HepG2 (cell line): ENCODE measurements around the gene NATD1. TPM values are rescaled to one million over a fixed set of nuclear protein-coding genes. Genes with fewer than 3 reads are reported as not detected.

Experiments used
- CBFB ChIP-seq: sonication (generic); formaldehyde crosslinking; IDR thresholded peaks from 2 replicates; pipeline ENCODE4 v1.4.0; 2020; ENCODE audit warnings: missing genetic modification reagents
- CHD2 ChIP-seq: IDR thresholded peaks from 2 replicates; pipeline ENCODE4 v1.6.1; 2011; ENCODE audit warnings: low read depth, low read length, improper control_type of control experiment
- HDAC1 ChIP-seq: sonication (generic); formaldehyde crosslinking; IDR thresholded peaks from 2 replicates; pipeline ENCODE4 v1.5.1; 2020; ENCODE audit warnings: mild to moderate bottlenecking, missing genetic modification reagents
- HNRNPUL1 ChIP-seq: fragments of 200-400 bp; formaldehyde crosslinking; IDR thresholded peaks from 2 replicates; pipeline ENCODE4 v1.6.1; 2017; ENCODE audit warnings: low read depth, mild to moderate bottlenecking, low read length, moderate library complexity
- HOXA5 ChIP-seq: sonication (generic); formaldehyde crosslinking; IDR thresholded peaks from 2 replicates; pipeline ENCODE4 v1.4.0; 2020; ENCODE audit warnings: missing genetic modification reagents
- ISL2 ChIP-seq: sonication (generic); formaldehyde crosslinking; IDR thresholded peaks from 2 replicates; pipeline ENCODE4 v1.5.0; 2020; ENCODE audit warnings: missing genetic modification reagents
- MXD4 ChIP-seq: IDR thresholded peaks from 2 replicates; pipeline ENCODE4 v1.6.1; 2016; ENCODE audit warnings: mild to moderate bottlenecking, missing biosample characterization, missing genetic modification reagents
- NFYC ChIP-seq: IDR thresholded peaks from 2 replicates; pipeline ENCODE4 v1.6.1; 2016; ENCODE audit warnings: missing genetic modification reagents, missing compliant biosample characterization
- NR2F2 ChIP-seq: IDR thresholded peaks from 2 replicates; pipeline ENCODE4 v1.6.1; 2012; ENCODE audit warnings: low read depth, inconsistent platforms, borderline replicate concordance
- SNRNP70 ChIP-seq: fragments of 200-400 bp; formaldehyde crosslinking; IDR thresholded peaks from 2 replicates; pipeline ENCODE4 v1.6.1; 2017; ENCODE audit warnings: mild to moderate bottlenecking, low read depth, low read length, moderate library complexity
- SYNCRIP ChIP-seq: fragments of 200-400 bp; formaldehyde crosslinking; IDR thresholded peaks from 2 replicates; pipeline ENCODE4 v1.6.1; 2018; ENCODE audit warnings: mild to moderate bottlenecking, low read depth, low read length; ENCODE audit not compliant: insufficient read depth
- ZC3H13 ChIP-seq: sonication (generic); formaldehyde crosslinking; IDR thresholded peaks from 2 replicates; pipeline ENCODE4 v1.8.1; 2023; ENCODE audit warnings: mild to moderate bottlenecking, missing genetic modification reagents, moderate library complexity
- ZFP36 ChIP-seq: fragments of 150-350 bp; IDR thresholded peaks from 2 replicates; pipeline ENCODE4 v1.6.1; 2018; ENCODE audit warnings: borderline replicate concordance, low read length, low read depth; ENCODE audit not compliant: partially characterized antibody
- ZNF558 ChIP-seq: sonication (generic); formaldehyde crosslinking; IDR thresholded peaks from 2 replicates; pipeline ENCODE4 v1.9.0; 2022; ENCODE audit warnings: mild to moderate bottlenecking, missing genetic modification reagents, borderline replicate concordance
- ZNF75D ChIP-seq: sonication (generic); formaldehyde crosslinking; IDR thresholded peaks from 2 replicates; pipeline ENCODE4 v1.8.1; 2023; ENCODE audit warnings: missing genetic modification reagents, mild to moderate bottlenecking, borderline replicate concordance
- polyA plus RNA-seq, 8 experiments: library from polyadenylated mRNA; depleted of rRNA in 3 of 8; stranded (reverse) in 7 of 8; unstranded in 1 of 8; fragments of >200 nt; fragmentation: Illumina TruSeq in 4 of 8; extraction: Trizol in 4 of 8; gene quantifications; 2 replicates each; pipeline versions ENCODE4 v1.2.1 to v1.2.3, GENCODE V29; 2011 to 2016; ENCODE audit warnings: low read depth in 4 of 8, missing spikeins in 1 of 8, mixed read lengths in 1 of 8; ENCODE audit not compliant: insufficient read depth in 1 of 8
- total RNA-seq, 5 experiments: library from RNA; depleted of rRNA; stranded (reverse); fragments of >200 nt; fragmentation: Illumina TruSeq; extraction: Trizol; gene quantifications; 2 replicates each; pipeline ENCODE4 v1.2.3, GENCODE V29; 2016; ENCODE audit warnings: low read depth in 1 of 5
- TF ChIP-seq, protein P1 (sequence below): sonication (generic); formaldehyde crosslinking; IDR thresholded peaks from 2 replicates; pipeline ENCODE4 v1.4.0; 2020; ENCODE audit warnings: missing genetic modification reagents, borderline replicate concordance
- TF ChIP-seq, protein P2 (sequence below): IDR thresholded peaks from 2 replicates; pipeline ENCODE4 v1.6.1; 2016; ENCODE audit warnings: control low read depth
- TF ChIP-seq, protein P3 (sequence below): sonication (generic); formaldehyde crosslinking; IDR thresholded peaks from 2 replicates; pipeline ENCODE4 v1.5.1; 2020; ENCODE audit warnings: mild to moderate bottlenecking, missing genetic modification reagents
- TF ChIP-seq, protein P4 (sequence below): sonication (generic); formaldehyde crosslinking; IDR thresholded peaks from 2 replicates; pipeline ENCODE4 v1.4.0; 2020; ENCODE audit warnings: missing genetic modification reagents

The NATD1 gene
- total and polyA plus RNA-seq, 2 of the 13 experiments (the other 11 are each of a cell fraction or from before 2014, with no cell fraction given), result 0.31 to 2.3 TPM

DNA sequence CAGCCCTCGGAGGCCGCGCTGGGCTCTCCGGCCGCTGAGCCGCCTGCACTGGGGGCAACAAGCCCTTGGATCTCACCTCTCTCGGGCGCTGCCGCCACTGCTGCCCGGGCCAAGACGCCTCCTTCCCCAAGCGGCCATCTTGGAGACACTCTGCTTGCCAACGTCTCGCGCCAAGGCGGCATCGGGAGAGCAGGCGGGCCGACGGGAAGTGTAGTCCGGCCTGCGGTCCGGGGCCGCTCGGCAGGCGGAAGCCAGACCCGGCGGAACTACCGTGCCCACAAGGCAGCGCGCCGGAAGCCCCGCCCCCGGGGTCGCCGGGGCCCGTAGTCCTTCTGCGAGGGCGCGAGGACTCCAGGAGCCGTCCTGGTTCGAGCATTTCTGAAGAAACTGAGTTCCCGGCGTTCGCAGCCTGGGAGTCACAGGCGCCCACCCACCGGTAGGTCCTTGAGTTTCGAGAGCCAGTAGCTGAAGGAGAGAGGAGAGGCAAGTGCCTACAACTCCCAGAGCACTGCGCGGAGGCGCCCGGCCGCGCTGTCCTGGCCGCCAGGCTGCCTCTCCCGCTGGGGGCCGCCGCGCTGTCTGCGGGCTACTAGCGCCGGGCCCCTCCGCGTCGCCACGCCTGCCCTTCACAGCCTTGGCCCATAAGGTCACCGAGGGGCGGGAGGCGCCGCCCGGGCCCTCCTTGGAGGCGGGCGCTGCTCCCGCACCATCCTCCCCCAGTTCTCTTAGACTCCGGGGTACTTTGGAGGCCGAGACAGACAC is 39.0 kb downstream of the NATD1 start, which contains the start of gene TMEM11 (continued):
- TF ChIP-seq, protein P1, sequence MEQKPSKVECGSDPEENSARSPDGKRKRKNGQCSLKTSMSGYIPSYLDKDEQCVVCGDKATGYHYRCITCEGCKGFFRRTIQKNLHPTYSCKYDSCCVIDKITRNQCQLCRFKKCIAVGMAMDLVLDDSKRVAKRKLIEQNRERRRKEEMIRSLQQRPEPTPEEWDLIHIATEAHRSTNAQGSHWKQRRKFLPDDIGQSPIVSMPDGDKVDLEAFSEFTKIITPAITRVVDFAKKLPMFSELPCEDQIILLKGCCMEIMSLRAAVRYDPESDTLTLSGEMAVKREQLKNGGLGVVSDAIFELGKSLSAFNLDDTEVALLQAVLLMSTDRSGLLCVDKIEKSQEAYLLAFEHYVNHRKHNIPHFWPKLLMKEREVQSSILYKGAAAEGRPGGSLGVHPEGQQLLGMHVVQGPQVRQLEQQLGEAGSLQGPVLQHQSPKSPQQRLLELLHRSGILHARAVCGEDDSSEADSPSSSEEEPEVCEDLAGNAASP (CRISPR knock-in tag), result no peak; the same call in none of the 2 replicates
- TF ChIP-seq HDAC1 (peak; percentile 85), CBFB (CRISPR knock-in tag) (peak; percentile 33; the same call in 1 of the 2 replicates), NR2F2 (0 out of 2 replicates have a peak, but pooled peaks have one; percentile 15), MXD4 (CRISPR knock-in tag) (peak; percentile 4; the same call in 1 of the 2 replicates), ZNF558 (CRISPR knock-in tag) (peak; percentile 90; the same call in 1 of the 2 replicates), SYNCRIP (no peak), HOXA5 (CRISPR knock-in tag) (no peak), CHD2 (peak; percentile 95), HNRNPUL1 (no peak), NFYC (CRISPR knock-in tag) (0 out of 2 replicates have a peak, but pooled peaks have one; percentile 6), ZC3H13 (CRISPR knock-in tag) (0 out of 2 replicates have a peak, but pooled peaks have one; percentile 19), ZNF75D (CRISPR knock-in tag) (no peak), SNRNP70 (no peak), ZFP36 (no peak), ISL2 (CRISPR knock-in tag) (no peak)
- TF ChIP-seq, protein P2, sequence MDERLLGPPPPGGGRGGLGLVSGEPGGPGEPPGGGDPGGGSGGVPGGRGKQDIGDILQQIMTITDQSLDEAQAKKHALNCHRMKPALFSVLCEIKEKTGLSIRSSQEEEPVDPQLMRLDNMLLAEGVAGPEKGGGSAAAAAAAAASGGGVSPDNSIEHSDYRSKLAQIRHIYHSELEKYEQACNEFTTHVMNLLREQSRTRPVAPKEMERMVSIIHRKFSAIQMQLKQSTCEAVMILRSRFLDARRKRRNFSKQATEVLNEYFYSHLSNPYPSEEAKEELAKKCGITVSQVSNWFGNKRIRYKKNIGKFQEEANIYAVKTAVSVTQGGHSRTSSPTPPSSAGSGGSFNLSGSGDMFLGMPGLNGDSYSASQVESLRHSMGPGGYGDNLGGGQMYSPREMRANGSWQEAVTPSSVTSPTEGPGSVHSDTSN (CRISPR knock-in tag), result no peak
- TF ChIP-seq, protein P3, sequence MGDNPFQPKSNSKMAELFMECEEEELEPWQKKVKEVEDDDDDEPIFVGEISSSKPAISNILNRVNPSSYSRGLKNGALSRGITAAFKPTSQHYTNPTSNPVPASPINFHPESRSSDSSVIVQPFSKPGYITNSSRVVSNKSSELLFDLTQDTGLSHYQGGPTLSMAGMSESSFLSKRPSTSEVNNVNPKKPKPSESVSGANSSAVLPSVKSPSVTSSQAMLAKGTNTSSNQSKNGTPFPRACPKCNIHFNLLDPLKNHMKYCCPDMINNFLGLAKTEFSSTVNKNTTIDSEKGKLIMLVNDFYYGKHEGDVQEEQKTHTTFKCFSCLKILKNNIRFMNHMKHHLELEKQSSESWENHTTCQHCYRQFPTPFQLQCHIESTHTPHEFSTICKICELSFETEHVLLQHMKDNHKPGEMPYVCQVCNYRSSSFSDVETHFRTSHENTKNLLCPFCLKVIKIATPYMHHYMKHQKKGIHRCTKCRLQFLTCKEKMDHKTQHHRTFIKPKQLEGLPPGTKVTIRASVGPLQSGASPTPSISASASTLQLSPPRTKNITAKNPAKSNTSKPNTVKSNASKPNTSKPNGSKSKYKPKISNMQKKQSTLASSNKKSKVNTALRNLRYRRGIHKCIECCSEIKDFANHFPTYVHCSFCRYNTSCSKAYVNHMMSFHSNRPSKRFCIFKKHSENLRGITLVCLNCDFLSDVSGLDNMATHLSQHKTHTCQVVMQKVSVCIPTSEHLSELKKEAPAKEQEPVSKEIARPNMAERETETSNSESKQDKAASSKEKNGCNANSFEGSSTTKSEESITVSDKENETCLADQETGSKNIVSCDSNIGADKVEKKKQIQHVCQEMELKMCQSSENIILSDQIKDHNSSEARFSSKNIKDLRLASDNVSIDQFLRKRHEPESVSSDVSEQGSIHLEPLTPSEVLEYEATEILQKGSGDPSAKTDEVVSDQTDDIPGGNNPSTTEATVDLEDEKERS (CRISPR knock-in tag), result no peak
- TF ChIP-seq, protein P4, sequence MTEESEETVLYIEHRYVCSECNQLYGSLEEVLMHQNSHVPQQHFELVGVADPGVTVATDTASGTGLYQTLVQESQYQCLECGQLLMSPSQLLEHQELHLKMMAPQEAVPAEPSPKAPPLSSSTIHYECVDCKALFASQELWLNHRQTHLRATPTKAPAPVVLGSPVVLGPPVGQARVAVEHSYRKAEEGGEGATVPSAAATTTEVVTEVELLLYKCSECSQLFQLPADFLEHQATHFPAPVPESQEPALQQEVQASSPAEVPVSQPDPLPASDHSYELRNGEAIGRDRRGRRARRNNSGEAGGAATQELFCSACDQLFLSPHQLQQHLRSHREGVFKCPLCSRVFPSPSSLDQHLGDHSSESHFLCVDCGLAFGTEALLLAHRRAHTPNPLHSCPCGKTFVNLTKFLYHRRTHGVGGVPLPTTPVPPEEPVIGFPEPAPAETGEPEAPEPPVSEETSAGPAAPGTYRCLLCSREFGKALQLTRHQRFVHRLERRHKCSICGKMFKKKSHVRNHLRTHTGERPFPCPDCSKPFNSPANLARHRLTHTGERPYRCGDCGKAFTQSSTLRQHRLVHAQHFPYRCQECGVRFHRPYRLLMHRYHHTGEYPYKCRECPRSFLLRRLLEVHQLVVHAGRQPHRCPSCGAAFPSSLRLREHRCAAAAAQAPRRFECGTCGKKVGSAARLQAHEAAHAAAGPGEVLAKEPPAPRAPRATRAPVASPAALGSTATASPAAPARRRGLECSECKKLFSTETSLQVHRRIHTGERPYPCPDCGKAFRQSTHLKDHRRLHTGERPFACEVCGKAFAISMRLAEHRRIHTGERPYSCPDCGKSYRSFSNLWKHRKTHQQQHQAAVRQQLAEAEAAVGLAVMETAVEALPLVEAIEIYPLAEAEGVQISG (CRISPR knock-in tag), result peak; percentile 81
